Measurements from ENCODE around the gene FYN. TPM values are rescaled to one million over a fixed set of nuclear protein-coding genes. Genes with fewer than 3 reads are reported as not detected.

The FYN gene
- total RNA-seq, 1 experiment from 2014 or later: 18.5 TPM

GRCh38 chr6:111865049-111865585, 8.1 kb downstream of the FYN start:
- no peaks in the 10 kb centered on the region for H3K36me3 ChIP-seq (ENCODE audit: control insufficient read depth in 1 of 2, insufficient read depth in 2 of 2, low read length in 2 of 2)
- no TSS peak for BruUV-seq (replicated peaks)
- DNase-seq (ENCODE audit: low read depth, low spot score) (no peak), ATAC-seq (no peak)
- H3K4me2 ChIP-seq (ENCODE audit: low read length): no peak overlapping the region
- CTCF ChIA-PET: no interaction called here
- H3K79me2 ChIP-seq (ENCODE audit: insufficient read depth, low read length): no peaks in the 10 kb centered on the region
- no peak overlapping the region for H3K9ac ChIP-seq (ENCODE audit: low read length)
- no peak overlapping the region for H3K4me3 ChIP-seq (replicated peaks in 1 of 2; ENCODE audit: low read depth in 1 of 2, low read length in 2 of 2)
- H3K4me1 ChIP-seq (ENCODE audit: control insufficient read depth in 1 of 2, insufficient read depth in 2 of 2, low read length in 2 of 2): no peaks in the 10 kb centered on the region
- no peak for TF ChIP-seq JUND (IDR thresholded peaks at IDR 0.05)
- no peak for TF ChIP-seq TCF7L2 (IDR thresholded peaks at IDR 0.05; ENCODE audit: borderline replicate concordance, extremely low read depth, insufficient read depth, insufficient read length)
- TF ChIP-seq ZNF274 (IDR thresholded peaks at IDR 0.05; ENCODE audit: low read depth, low read length): no peak
- TF ChIP-seq ZBTB33 (IDR thresholded peaks at IDR 0.05; ENCODE audit: extremely low read depth, insufficient replicate concordance, low read length): no peak
- no peak for TF ChIP-seq POLR2AphosphoS5 (IDR thresholded peaks at IDR 0.05; ENCODE audit: low read depth, low read length)
- no peak for TF ChIP-seq ZFX (IDR thresholded peaks at IDR 0.05)
- TF ChIP-seq CEBPB (IDR thresholded peaks at IDR 0.05; ENCODE audit: low read depth): no peak
- TF ChIP-seq SIN3A (IDR thresholded peaks at IDR 0.05; ENCODE audit: low read depth): no peak
- TF ChIP-seq POLR2A (IDR thresholded peaks at IDR 0.05; ENCODE audit: borderline replicate concordance, extremely low read depth, insufficient read depth, insufficient read length): no peak
- no peaks in the 10 kb centered on the region for H3K27me3 ChIP-seq (ENCODE audit: insufficient read depth, low read length)
- intact Hi-C loops (cut with micrococcal nuclease): no loop called here
- H4K20me1 ChIP-seq (ENCODE audit: insufficient read depth): no peaks in the 10 kb centered on the region
- H3K9me3 ChIP-seq (ENCODE audit: control insufficient read depth in 1 of 2, insufficient read depth in 1 of 2, low read depth in 1 of 2, low read length in 2 of 2): no peaks in the 10 kb centered on the region
- H2AFZ ChIP-seq (ENCODE audit: low read depth, low read length, poor library complexity, severe bottlenecking): no peak overlapping the region
- H3K27ac ChIP-seq (ENCODE audit: low read depth, low read length): no peak overlapping the region
- POLR2A ChIA-PET: no interaction called here
- RAD21 ChIA-PET (ENCODE audit: low non-redundant PET in 1 of 2, low total read pairs in 2 of 2, uncharacterized antibody in 2 of 2, unreplicated experiment in 2 of 2): no interaction called here
- no peaks in the 10 kb centered on the region for H3K9me2 ChIP-seq (ENCODE audit: insufficient read depth)
